Stimulated activated CD4-positive, alpha-beta T cell treated with anti-CD3 and anti-CD28 coated beads, Interleukin-12 subunit alpha, Interleukin-12 subunit beta, amount 100 ng/mL, for 24 hours (primary cell): ENCODE results near the gene RBM19.

Source experiments
- DNase-seq, 2 experiments: peaks; one replicate each; pipeline ENCODE4 v3.0.0-alpha.2; 2020; ENCODE audit warnings: low read depth in 2 of 2

RBM19 gene

GRCh38 chr12:113955109-113955970 is 10.8 kb downstream of the RBM19 start:
- no peak for DNase-seq

DNA sequence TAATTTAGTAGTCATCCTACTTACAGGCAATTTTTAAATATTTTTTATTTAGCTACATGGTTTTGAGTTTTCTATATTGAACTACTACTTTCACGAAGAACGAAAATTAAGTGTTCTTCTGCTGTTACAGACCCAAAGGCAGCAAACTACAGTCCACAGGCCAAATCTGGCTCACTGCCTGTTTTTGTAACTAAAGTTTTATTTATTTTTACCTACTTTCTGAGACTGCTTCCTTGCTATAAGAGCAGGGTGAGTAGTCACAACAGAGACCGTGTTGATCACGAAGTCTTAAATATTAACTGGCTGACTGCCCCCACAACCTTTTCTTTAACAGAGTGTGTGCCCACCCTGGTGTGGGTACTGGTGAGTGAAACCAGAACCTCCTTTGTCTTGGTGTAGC is 11.6 kb downstream of the RBM19 start:
- DNase-seq: no peak

DNA sequence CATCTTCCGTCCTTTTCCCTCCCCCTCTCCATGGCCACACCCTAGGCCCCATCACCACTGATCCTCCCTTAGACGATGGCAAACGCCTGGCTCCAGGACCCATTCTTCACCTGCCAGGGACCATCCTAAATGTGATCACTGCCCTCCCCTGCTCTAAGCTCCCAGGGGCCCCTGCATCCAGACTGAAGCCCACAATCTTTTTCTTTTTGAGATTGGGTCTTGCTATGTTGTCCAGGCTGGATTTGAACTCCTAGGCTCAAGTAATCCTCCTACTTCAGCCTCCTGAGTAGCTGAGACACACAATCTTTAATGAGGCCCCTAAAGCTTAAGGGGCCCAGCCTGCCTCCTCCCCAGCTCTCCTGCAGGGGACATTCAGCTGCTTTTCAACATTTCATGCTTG is 15.3 kb downstream of the RBM19 start:
- DNase-seq: no peak

GRCh38 chr12:113949321-113950305 is 16.5 kb downstream of the RBM19 start:
- DNase-seq: no peak

DNA sequence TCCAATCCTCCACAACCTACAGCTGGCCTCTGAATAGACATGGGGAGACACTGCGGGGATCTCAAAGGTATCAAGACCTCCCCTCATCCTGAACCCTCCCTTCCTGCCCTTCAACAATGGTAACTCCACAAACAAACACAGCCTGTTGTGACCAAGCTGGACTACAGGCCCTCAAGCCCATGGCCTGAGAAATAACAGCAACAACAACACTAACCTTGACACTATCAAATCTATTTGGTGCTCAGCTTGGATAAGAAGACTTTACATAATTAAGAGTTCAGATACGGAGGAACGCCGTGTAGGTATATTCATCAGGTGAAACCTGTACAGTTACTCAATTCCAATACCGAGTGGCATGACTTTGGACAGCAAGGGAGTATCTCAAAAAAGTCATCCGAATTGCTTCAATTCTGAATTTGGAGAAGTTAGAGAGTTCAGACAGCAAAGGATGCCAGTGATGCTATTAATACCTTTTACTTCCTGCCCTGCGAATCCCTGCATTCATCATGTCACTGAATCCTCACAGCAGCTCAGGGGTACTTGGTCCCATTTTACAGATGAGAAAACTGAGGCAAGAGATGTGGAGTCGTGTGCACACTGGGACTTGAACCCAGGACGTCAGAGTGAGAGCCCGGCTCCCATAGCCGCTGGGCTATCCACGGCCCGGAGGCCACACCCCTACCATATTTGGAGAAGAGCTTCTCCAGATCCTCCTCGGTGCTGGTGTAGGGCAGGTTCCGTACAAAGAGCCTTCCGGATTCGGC is 17.8 kb downstream of the RBM19 start:
- no peak for DNase-seq

DNA sequence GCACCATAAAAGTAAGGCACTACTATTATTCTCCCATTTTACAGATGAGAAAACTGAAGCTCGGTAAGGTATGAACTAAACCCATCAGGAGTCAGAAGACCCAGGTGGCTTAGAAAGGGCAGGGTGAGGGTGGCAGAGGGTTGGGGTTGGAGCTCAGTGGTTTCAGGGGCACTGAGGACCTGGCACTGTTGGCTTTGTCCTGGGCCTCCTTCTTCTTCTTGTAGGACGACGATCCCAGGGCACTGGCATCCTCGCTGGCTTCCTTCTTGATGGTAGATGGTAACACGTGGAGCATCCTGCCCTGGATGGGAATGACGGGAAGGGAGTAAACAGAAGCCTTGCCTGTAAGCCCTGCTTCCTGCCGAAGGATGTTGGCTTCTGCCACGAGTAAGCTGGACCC is 19.9 kb downstream of the RBM19 start:
- DNase-seq: no peak

- DNase-seq: no peak
Measured at GRCh38 chr12:113945174-113946173, 20.7 kb downstream of the RBM19 start.

- DNase-seq: no peak
Measured at GRCh38 chr12:113942209-113942608, 23.9 kb downstream of the RBM19 start.

GRCh38 chr12:113941208-113941486 is 25.0 kb downstream of the RBM19 start:
- no peak for DNase-seq

GRCh38 chr12:113940357-113941207 is 25.5 kb downstream of the RBM19 start:
- DNase-seq: no peak

GRCh38 chr12:113939867-113940266 is 26.3 kb downstream of the RBM19 start:
- DNase-seq: no peak

DNA sequence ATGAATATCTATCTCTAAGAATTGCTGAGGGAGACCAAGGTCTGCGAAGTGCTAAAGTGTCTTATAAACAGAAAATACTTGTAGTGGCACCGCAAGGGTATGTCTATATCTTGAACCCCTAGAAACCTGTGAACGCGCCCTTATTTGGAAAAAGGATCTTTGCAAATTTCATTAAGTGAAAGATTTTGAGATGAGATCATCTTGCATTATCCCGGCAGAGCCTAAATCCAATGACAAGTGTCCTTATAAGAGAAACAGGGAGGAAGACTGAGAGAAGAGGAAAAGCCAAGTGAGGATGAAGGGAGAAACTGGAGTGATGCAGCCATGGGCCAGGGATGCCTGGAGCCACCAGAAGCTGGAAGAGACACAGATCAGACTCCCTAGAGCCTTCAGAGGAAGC is 27.7 kb downstream of the RBM19 start:
- DNase-seq: no peak

GRCh38 chr12:113936460-113936859 is 29.7 kb downstream of the RBM19 start:
- DNase-seq: no peak

GRCh38 chr12:113935459-113935858 is 30.7 kb downstream of the RBM19 start:
- DNase-seq: no peak

DNA sequence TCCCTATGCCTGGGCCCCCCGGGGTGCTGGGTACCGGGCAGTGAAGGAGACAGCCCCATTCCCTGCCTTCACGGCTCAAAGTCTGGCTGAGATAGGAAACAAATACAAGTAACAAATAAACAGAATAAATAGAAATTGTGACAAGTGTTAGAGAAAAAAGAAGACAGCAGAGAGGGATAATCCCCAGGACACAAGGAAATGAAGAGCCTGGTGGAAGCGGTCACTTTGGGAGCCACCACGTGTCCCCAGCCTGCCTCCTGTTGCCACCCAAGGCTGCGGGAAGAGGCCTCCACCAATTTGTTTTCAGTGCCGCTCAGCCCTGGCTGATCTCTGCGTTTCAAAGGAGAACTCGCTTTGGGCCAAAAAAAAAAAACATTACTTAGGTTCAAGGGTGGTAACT is 31.2 kb downstream of the RBM19 start:
- DNase-seq: no peak

GRCh38 chr12:113934060-113934814 is 31.9 kb downstream of the RBM19 start:
- DNase-seq: no peak

DNA sequence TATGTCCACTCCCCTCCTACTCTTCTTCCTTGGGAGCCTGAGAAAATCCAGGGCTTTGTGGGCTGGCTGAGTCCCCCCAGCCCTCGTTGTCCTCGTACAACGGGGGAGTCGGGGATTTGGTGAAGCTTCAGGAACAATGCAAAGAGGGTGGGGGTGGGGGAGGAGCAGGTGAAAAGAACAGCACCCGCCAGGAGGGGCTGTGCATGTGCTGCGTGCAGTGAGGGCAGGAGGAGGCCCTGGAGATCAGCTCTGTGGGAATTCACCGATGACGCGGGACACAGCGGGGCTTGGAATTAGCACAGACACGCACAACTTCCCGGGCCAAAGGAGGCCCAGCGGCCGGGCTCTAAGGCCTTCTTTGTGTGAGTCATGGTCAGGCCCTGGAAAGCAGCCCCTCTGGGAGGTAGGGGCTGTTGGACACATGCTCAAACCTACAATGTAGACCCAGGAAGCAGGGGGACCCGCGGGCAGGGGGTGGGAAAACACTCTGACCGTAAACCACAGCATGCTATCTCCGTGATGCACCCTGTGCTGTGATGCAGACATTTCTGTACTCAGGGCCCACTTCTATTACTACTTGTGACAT is 32.8 kb downstream of the RBM19 start:
- DNase-seq: no peak

DNA sequence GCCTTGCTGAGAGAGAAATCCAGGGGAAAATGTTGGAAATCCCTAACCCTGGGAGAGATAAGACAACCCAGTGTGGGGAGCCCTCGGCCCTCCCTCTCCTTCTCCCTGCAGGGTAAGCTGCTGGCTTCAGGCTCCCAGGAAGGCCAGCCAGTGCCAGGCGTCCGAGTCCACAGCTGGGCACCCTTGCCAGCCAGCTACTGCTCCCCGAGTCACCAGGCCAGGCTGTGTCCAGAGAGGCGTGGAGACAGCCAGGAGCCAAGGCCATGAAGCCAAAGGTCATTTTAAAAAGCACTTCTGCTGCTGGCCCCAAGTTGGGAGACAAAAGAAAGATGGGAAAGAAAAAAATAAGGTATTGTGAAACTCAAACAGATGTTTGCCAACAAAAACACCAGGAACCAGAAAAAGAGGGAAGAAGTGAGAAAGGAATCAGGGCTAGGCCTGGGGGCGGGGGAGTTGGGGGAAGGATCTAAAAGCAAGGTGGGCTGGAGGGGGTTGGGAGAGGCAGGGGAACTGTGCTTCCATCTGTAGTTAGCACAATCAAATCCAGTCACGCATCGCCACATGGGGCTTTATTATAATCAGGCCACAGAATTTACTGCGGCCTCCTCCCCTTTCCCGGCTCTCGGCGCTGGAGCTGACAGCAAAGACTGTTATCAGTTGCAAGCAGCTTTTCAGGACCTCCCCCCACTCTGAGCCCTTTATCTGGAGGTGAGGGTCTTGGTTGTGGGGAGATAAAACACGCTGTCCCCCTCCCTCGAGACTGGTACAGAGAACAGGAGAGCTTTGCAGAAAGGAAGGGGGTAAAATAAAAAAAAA is 33.5 kb downstream of the RBM19 start:
- DNase-seq: no peak
